ENCODE results near the gene NPAS2.

DNA sequence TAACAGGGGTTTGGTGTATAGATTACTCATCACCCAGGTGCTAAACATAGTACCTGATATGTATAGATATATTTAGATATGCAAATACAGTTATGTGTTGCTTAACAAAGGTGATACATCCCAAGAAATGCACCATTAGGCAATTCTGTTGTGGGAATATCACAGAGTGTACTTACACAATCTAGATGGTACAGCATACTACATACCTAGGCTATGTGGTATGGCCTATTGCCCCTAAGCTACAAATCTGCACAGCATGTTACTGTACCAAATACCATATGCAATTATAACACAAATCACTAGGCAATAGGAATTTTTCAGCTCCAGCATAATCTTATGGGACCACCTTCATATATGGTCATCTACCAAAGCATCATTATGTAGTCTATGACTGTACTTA is 43.5 kb upstream of the NPAS2 start:
- TF ChIP-seq EZH2phosphoT487 (IDR thresholded peaks at IDR 0.05; ENCODE audit: low read length) (no peak), EZH2 (optimal IDR thresholded peaks at IDR 0.05; ENCODE audit: low read depth, low read length) (no peak)
- TF ChIP-seq, protein P1, sequence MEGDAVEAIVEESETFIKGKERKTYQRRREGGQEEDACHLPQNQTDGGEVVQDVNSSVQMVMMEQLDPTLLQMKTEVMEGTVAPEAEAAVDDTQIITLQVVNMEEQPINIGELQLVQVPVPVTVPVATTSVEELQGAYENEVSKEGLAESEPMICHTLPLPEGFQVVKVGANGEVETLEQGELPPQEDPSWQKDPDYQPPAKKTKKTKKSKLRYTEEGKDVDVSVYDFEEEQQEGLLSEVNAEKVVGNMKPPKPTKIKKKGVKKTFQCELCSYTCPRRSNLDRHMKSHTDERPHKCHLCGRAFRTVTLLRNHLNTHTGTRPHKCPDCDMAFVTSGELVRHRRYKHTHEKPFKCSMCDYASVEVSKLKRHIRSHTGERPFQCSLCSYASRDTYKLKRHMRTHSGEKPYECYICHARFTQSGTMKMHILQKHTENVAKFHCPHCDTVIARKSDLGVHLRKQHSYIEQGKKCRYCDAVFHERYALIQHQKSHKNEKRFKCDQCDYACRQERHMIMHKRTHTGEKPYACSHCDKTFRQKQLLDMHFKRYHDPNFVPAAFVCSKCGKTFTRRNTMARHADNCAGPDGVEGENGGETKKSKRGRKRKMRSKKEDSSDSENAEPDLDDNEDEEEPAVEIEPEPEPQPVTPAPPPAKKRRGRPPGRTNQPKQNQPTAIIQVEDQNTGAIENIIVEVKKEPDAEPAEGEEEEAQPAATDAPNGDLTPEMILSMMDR (IDR thresholded peaks at IDR 0.05; ENCODE audit: low read length) = no peak

Measured in MM.1S (cell line).